H1 (cell line): ENCODE results near the gene SMTNL1. TPM values are rescaled to one million over a fixed set of nuclear protein-coding genes. Genes with fewer than 3 reads are reported as not detected.

Experiments
- CTCF ChIA-PET: fragments of 300-600 bp; sonication (Branson Sonifier 250); formaldehyde crosslinking; loops from one replicate; lab custom pipeline; 2021; ENCODE audit not compliant: partially characterized antibody; lab: Charles Lee
- POLR2A ChIA-PET: fragments of 300-600 bp; sonication (Branson Sonifier 250); formaldehyde crosslinking; loops from one replicate; lab custom pipeline; 2021; ENCODE audit warnings: inconsistent platforms; ENCODE audit not compliant: partially characterized antibody; lab: Charles Lee
- DNase-seq, 2 experiments: peaks; one replicate each; pipeline versions ENCODE4 v3.0.0 to v3.0.0-alpha.2; 2010 to 2022; ENCODE audit warnings: low spot score in 2 of 2, low read depth in 1 of 2, mixed read lengths in 1 of 2
- FAIRE-seq: peaks from 2 replicates; lab custom pipeline; 2011; peaks lifted over from hg19 to GRCh38; lab: Jason Lieb, UNC
- H2AFZ ChIP-seq: 2 replicates; pipeline ENCODE4 v1.8.1; 2012; ENCODE audit warnings: low read length, inconsistent platforms
- H2AK5ac ChIP-seq: 2 replicates; pipeline ENCODE4 v1.6.1; 2013; ENCODE audit warnings: low read depth, low read length
- H2BK120ac ChIP-seq: replicated peaks from 2 replicates; pipeline ENCODE3; 2013; ENCODE audit warnings: low read depth, low read length, inconsistent platforms
- H2BK12ac ChIP-seq: 2 replicates; pipeline ENCODE4 v1.6.1; 2013; ENCODE audit warnings: low read depth, low read length
- H2BK15ac ChIP-seq: 2 replicates; pipeline ENCODE4 v1.6.1; 2013; ENCODE audit warnings: low read length
- H2BK20ac ChIP-seq: 2 replicates; pipeline ENCODE4 v1.6.1; 2013; ENCODE audit warnings: low read length
- H2BK5ac ChIP-seq: 2 replicates; pipeline ENCODE4 v1.6.1; 2013; ENCODE audit warnings: low read depth, low read length
- H3K14ac ChIP-seq: 2 replicates; pipeline ENCODE4 v1.6.1; 2013; ENCODE audit warnings: inconsistent platforms; ENCODE audit not compliant: insufficient read length
- H3K18ac ChIP-seq: 2 replicates; pipeline ENCODE4 v1.6.1; 2013; ENCODE audit warnings: low read length; ENCODE audit errors: extremely low read depth
- H3K23ac ChIP-seq: 2 replicates; pipeline ENCODE4 v1.6.1; 2013; ENCODE audit warnings: inconsistent platforms; ENCODE audit not compliant: insufficient read length
- H3K23me2 ChIP-seq: 2 replicates; pipeline ENCODE4 v1.6.1; 2013; ENCODE audit warnings: low read depth, low read length
- H3K27ac ChIP-seq: 2 replicates; pipeline ENCODE4 v1.6.1; 2011; ENCODE audit warnings: low read depth, low read length, inconsistent platforms
- H3K27me3 ChIP-seq, 4 experiments: replicated peaks in 1 of 4; 1 replicate in 1 of 4; 2 replicates in 3 of 4; pipeline versions ENCODE4 v1.6.1 to v1.8.1; 2011 to 2013; ENCODE audit warnings: low read length in 3 of 4, mild to moderate bottlenecking in 3 of 4, inconsistent platforms in 2 of 4, mixed read lengths in 2 of 4, moderate library complexity in 1 of 4; ENCODE audit not compliant: control insufficient read depth in 3 of 4, insufficient read depth in 3 of 4; ENCODE audit errors: extremely low read depth in 1 of 4
- H3K36me3 ChIP-seq, 4 experiments: 2 replicates each; pipeline versions ENCODE4 v1.6.1 to v1.8.1; 2011 to 2013; ENCODE audit warnings: mild to moderate bottlenecking in 4 of 4, low read length in 3 of 4, moderate library complexity in 2 of 4, control low read depth in 1 of 4, inconsistent platforms in 1 of 4; ENCODE audit not compliant: insufficient read depth in 4 of 4, control insufficient read depth in 2 of 4
- H3K4ac ChIP-seq: replicated peaks from 2 replicates; pipeline ENCODE3; 2013; ENCODE audit warnings: low read length, low read depth, mixed read lengths, inconsistent platforms; ENCODE audit not compliant: insufficient read length
- H3K4me1 ChIP-seq, 4 experiments: replicated peaks in 1 of 4; 1 replicate in 1 of 4; 2 replicates in 3 of 4; pipeline versions ENCODE4 v1.6.1 to v1.8.1; 2011 to 2013; ENCODE audit warnings: low read length in 3 of 4, inconsistent platforms in 2 of 4, mixed read lengths in 1 of 4; ENCODE audit not compliant: insufficient read depth in 4 of 4, control insufficient read depth in 3 of 4
- H3K4me2 ChIP-seq, 2 experiments: 2 replicates each; pipeline versions ENCODE4 v1.6.1 to v1.8.1; 2011 to 2013; ENCODE audit warnings: low read depth in 2 of 2, low read length in 2 of 2, control low read depth in 1 of 2, inconsistent platforms in 1 of 2, mild to moderate bottlenecking in 1 of 2; ENCODE audit not compliant: insufficient read depth in 1 of 2
- H3K4me3 ChIP-seq, 4 experiments: fragments of 200-600, 300-600 bp in 1 of 4; sonication (generic), shearing (Covaris generic), sonication (Bioruptor Twin) in 1 of 4; 2 replicates each; pipeline versions ENCODE4 v1.5.1 to v1.8.1; 2011 to 2016; ENCODE audit warnings: low read length in 4 of 4, low read depth in 3 of 4, control low read depth in 2 of 4, inconsistent platforms in 2 of 4, mild to moderate bottlenecking in 2 of 4, mixed read lengths in 1 of 4, moderate library complexity in 1 of 4; ENCODE audit not compliant: insufficient read depth in 2 of 4; ENCODE audit errors: extremely low read depth in 1 of 4
- H3K56ac ChIP-seq: replicated peaks from 2 replicates; pipeline ENCODE3; 2013; ENCODE audit warnings: low read depth, mild to moderate bottlenecking, mixed read lengths, low read length, inconsistent platforms; ENCODE audit not compliant: insufficient read length
- H3K79me1 ChIP-seq: 2 replicates; pipeline ENCODE4 v1.6.1; 2013; ENCODE audit warnings: low read depth, low read length, control low read depth
- H3K79me2 ChIP-seq, 2 experiments: 2 replicates each; pipeline versions ENCODE4 v1.6.1 to v1.8.1; 2012 to 2013; ENCODE audit warnings: low read length in 2 of 2, mild to moderate bottlenecking in 2 of 2, inconsistent platforms in 1 of 2; ENCODE audit not compliant: insufficient read depth in 2 of 2, control insufficient read depth in 1 of 2
- H3K9ac ChIP-seq, 4 experiments: replicated peaks in 1 of 4; 1 replicate in 1 of 4; 2 replicates in 3 of 4; pipeline versions ENCODE4 v1.6.1 to v1.8.1; 2011 to 2013; ENCODE audit warnings: low read depth in 3 of 4, low read length in 3 of 4, control low read depth in 2 of 4, mild to moderate bottlenecking in 2 of 4, moderate library complexity in 2 of 4, inconsistent platforms in 1 of 4; ENCODE audit errors: extremely low read depth in 1 of 4
- H3K9me3 ChIP-seq, 2 experiments: 2 replicates each; pipeline versions ENCODE4 v1.6.1 to v1.8.1; 2012 to 2013; ENCODE audit warnings: mild to moderate bottlenecking in 2 of 2, moderate library complexity in 2 of 2, control low read depth in 1 of 2, inconsistent platforms in 1 of 2, low read depth in 1 of 2, low read length in 1 of 2, mixed read lengths in 1 of 2; ENCODE audit not compliant: insufficient read depth in 2 of 2
- H4K20me1 ChIP-seq, 2 experiments: replicated peaks in 1 of 2; 2 replicates each; pipeline versions ENCODE3 to v1.8.1; 2011 to 2013; ENCODE audit warnings: inconsistent platforms in 2 of 2, low read length in 2 of 2, mild to moderate bottlenecking in 1 of 2; ENCODE audit not compliant: insufficient read depth in 2 of 2, control insufficient read depth in 1 of 2
- H4K5ac ChIP-seq: 2 replicates; pipeline ENCODE4 v1.6.1; 2013; ENCODE audit warnings: low read length, low read depth, mixed read lengths, inconsistent platforms; ENCODE audit not compliant: insufficient read length
- H4K8ac ChIP-seq: 2 replicates; pipeline ENCODE4 v1.8.0; 2013; ENCODE audit warnings: mild to moderate bottlenecking, moderate library complexity, low read length, inconsistent platforms; ENCODE audit not compliant: insufficient read depth; ENCODE audit errors: extremely low read depth
- H4K91ac ChIP-seq: replicated peaks from 2 replicates; pipeline ENCODE3; 2013; ENCODE audit warnings: low read length, mixed read lengths, inconsistent platforms; ENCODE audit not compliant: insufficient read length
- ASH2L ChIP-seq: fragments of 200-600, 300-600 bp; sonication (generic); IDR thresholded peaks from one replicate; pipeline ENCODE4 v1.7.1; 2017; ENCODE audit warnings: low read length
- JUND ChIP-seq: IDR thresholded peaks from 2 replicates; pipeline ENCODE4 v1.6.1; 2011; ENCODE audit warnings: mild to moderate bottlenecking, improper control_type of control experiment, low read length
- KDM1A ChIP-seq: fragments of 200-600, 300-600 bp; sonication (generic); IDR thresholded peaks from 2 replicates; pipeline ENCODE4 v1.7.1; 2016; ENCODE audit warnings: mild to moderate bottlenecking, low read length, borderline replicate concordance
- RXRA ChIP-seq: IDR thresholded peaks from 2 replicates; pipeline ENCODE4 v1.6.1; 2011; ENCODE audit warnings: low read depth, mild to moderate bottlenecking, low read length, moderate library complexity; ENCODE audit not compliant: insufficient read depth
- WGBS, 2 experiments: shearing (Covaris generic) in 1 of 2; methylation state at CpG; one replicate each; pipeline versions ENCODE4 v1.1.6 to v1.1.7; 2013 to 2015; ENCODE audit warnings: low lambda C conversion rate in 2 of 2, mixed read lengths in 2 of 2, inconsistent platforms in 1 of 2, low coverage in 1 of 2, missing lambda C conversion rate in 1 of 2; ENCODE audit not compliant: insufficient replicate concordance in 2 of 2, insufficient coverage in 1 of 2, insufficient read length in 1 of 2; ENCODE audit errors: extremely low coverage in 1 of 2, missing lambda C conversion rate in 1 of 2; 5-methylcytosine and 5-hydroxymethylcytosine counted together
- polyA plus RNA-seq, 7 experiments: library from polyadenylated mRNA; depleted of rRNA in 3 of 7; stranded (reverse) in 5 of 7; unstranded in 2 of 7; fragments of >200 nt in 5 of 7; fragments of 200-250 nt in 2 of 7; gene quantifications; 1 replicate in 5 of 7; 2 replicates in 1 of 7; 4 replicates in 1 of 7; pipeline versions ENCODE4 v1.2.1 to v1.2.3, GENCODE V29; 2011 to 2013; ENCODE audit warnings: missing spikeins in 2 of 7, mixed read lengths in 2 of 7
- total RNA-seq: library from RNA; stranded (reverse); fragmentation: NEBNext Ultra II Directional; extraction: Animal tissue kit (Norgen Biotek cat#: 25700); gene quantifications from 2 replicates; pipeline ENCODE4 v1.2.1, GENCODE V29; 2021

Gene SMTNL1
- total and polyA plus RNA-seq, 2 of the 8 experiments (the other 6 are each of a cell fraction or from before 2014, with no cell fraction given), result 0.18 TPM; not detected in 1

DNA sequence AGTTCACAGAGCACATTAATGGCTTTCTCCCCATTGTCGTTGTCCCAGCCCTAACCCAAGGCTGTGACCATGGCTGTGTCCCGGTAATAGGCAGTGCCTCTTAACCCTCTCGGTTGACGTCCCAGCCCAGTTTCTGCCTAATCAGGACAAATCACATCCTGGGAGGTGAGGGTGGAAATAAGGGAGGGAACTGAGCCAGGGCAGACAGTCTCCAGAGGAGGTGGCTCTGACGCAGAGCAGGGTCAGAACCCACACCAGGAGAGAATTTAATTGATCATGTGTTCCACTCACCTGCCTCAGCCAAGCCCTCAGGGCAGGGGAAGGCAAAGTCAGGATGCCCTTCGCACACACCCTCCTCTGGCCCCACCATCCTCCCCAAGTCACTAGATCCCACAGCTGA, 38.9 kb upstream of the SMTNL1 start:
- H2BK12ac ChIP-seq, result no peak overlapping the region
- peaks cover 2% of the 10 kb centered on the region; the same call in 1 of the 2 replicates for H3K79me1 ChIP-seq
- 0 out of 2 replicates have a peak overlapping the region, but pooled peaks have one; percentile 15 for H2BK20ac ChIP-seq
- no peak for DNase-seq
- H3K27me3 ChIP-seq, result no peaks in the 10 kb centered on the region
- no peak overlapping the region for H2BK120ac ChIP-seq
- H2BK15ac ChIP-seq, result peak overlapping the region; percentile 67; the same call in 1 of the 2 replicates
- peaks cover 0 to 2% of the 10 kb centered on the region in 2 experiments for H4K20me1 ChIP-seq
- H3K27ac ChIP-seq, result no peak overlapping the region
- CTCF ChIA-PET, result interaction anchor here (1.2 to 33.7 kb wide), 4 partner anchors 10 to 27 kb away, joined by 3 to 1146 read pairs (median 14); partner anchors contain the start of genes SLC43A1, SMTNL1 and TIMM10
- TF ChIP-seq JUND (no peak), KDM1A (no peak), ASH2L (no peak), RXRA (no peak)
- TF ChIP-seq, all 59 proteins: peak for 0
- peaks cover 0 to 5% (median 0%) of the 10 kb centered on the region in 4 experiments; a peak in 2 of 8 replicates for H3K36me3 ChIP-seq
- H2BK5ac ChIP-seq, result no peak overlapping the region
- no peak overlapping the region for H4K91ac ChIP-seq
- H3K79me2 ChIP-seq, result no peaks in the 10 kb centered on the region
- H3K56ac ChIP-seq, result no peak overlapping the region
- 95% methylated on average over 6 of the region's 6 CpGs; no CpG with 5 or more reads in 1 of the 2 experiments for WGBS, 2 experiments
- no peak overlapping the region for H3K14ac ChIP-seq
- POLR2A ChIA-PET, result interaction anchor here (1.4 to 3.3 kb wide), 7 partner anchors 11 to 149 kb away, joined by 3 to 28 read pairs (median 9); partner anchors contain the start of gene SLC43A1
- peaks cover 7 to 25% (median 18%) of the 10 kb centered on the region in 4 experiments for H3K4me1 ChIP-seq
- H3K23me2 ChIP-seq, result peaks cover 2% of the 10 kb centered on the region; the same call in 1 of the 2 replicates
- no peak overlapping the region for H3K4me2 ChIP-seq
- no peak overlapping the region for H2AFZ ChIP-seq
- H3K23ac ChIP-seq, result no peak overlapping the region
- no peak overlapping the region for H3K4me3 ChIP-seq
- FAIRE-seq, result no peak
- no peak overlapping the region for H3K18ac ChIP-seq
- H3K9ac ChIP-seq, result no peak overlapping the region
- H4K5ac ChIP-seq, result no peak overlapping the region
- H2AK5ac ChIP-seq, result no peak overlapping the region
- no peak overlapping the region for H4K8ac ChIP-seq
- no peak overlapping the region for H3K4ac ChIP-seq
- no peaks in the 10 kb centered on the region for H3K9me3 ChIP-seq
